Measurements from ENCODE around the gene SRD5A3.

GRCh38 chr4:55380576-55380975 lies 34.5 kb downstream of the SRD5A3 start:
- no peak for TF ChIP-seq CTCF (IDR thresholded peaks at IDR 0.05; ENCODE audit: poor library complexity, severe bottlenecking)
- no peak for TF ChIP-seq EZH2 (IDR thresholded peaks at IDR 0.05; ENCODE audit: borderline replicate concordance, insufficient read depth, low read length, poor library complexity, severe bottlenecking)
- TF ChIP-seq SMC3 (conservative IDR thresholded peaks at IDR 0.05; ENCODE audit: poor library complexity): no peak
